Stimulated activated CD4-positive, alpha-beta T cell treated with anti-CD3 and anti-CD28 coated beads, Interleukin-15, amount 100 ng/mL, for 1 hour (primary cell): ENCODE measurements around the gene NAALADL2.
"Not testable (repeated sequence)": the region's sequence is repeated elsewhere in the genome, so short reads cannot be mapped to it uniquely, and the experiment has no call there.

Experiments used
- DNase-seq, 2 donors: peaks; one replicate each; pipeline ENCODE4 v3.0.0-alpha.2; 2020; ENCODE audit warnings: low read depth in 1 of 2, low spot score in 1 of 2

NAALADL2 gene

DNA sequence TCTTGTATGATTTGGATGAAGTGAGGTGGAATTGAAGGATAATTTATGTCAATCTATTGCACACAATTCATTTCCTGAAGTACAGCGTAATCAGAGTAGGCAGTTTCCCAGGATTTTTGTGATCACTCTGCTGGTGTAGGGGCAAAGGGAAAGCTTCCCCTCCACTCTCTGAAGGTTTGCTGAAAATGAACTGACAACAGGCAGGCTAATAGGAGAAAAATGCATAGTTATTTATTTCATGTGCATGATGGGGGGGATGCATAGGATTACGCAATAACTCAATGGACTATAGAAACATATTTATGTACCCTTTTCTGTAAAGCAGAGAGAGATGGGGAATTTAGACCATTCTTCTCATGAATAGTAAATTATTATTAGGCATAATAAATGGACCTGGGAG lies 872.9 kb downstream of the NAALADL2 start:
- no peak for DNase-seq

DNA sequence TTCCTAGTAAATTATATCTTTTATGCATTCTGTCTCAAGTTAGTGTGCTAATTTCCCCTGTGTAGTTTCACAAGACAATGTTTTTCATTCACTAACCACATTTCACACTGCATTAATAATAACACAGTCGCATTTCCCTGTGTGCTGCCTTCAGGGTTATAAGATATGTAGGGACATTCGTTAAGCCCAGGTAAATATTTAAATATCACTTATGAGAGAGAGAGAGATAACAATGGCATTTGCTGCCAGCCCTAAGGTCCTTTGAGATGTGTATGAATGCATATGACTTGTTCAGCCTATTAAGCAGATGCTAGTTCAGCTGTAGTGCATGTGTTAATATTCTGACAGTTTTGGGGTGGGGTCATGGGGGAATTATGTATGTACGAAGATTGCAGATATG lies 876.7 kb downstream of the NAALADL2 start:
- no peak for DNase-seq

DNA sequence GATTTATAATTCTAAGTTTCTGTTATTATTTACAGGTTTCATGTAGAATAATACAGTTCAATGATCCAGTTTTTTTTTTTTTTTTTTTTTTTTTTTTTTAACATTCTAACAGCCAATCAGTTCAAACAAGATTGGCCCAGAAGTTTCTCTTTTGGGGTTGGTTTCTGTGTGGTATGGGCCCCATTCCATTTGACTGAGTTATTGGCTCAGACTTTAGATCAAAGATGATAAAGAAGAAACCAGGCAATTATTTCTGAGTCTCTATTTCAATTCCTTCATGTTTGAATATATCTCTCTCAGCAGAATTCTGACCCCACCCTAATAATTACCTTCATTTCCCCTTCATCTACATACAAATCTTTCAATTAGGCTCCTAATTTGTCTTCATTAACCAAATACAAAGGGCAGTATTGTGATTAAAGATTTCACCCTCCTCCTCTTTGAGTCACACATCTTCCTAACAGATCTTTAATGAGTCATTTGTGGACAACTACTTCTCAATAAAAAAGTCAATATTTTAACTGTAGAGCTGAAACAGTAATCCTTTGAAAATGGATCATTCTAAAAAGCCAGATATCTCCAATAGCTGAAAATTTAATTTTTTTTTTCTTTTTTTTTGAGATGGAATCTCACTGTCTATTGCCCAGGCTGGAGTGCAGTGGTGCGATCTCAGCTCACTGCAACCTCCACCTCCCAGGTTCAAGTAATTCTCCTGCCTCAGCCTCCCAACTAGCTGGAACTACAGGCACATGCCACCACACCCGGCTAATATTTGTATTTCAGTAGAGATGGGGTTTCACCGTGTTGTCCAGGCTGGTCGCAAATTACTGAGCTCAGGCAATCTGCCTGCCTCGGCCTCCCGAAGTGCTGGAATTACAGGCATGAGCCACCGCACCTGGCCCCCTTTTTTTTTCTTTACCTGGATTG lies 878.8 kb downstream of the NAALADL2 start:
- DNase-seq, result no peak

DNA sequence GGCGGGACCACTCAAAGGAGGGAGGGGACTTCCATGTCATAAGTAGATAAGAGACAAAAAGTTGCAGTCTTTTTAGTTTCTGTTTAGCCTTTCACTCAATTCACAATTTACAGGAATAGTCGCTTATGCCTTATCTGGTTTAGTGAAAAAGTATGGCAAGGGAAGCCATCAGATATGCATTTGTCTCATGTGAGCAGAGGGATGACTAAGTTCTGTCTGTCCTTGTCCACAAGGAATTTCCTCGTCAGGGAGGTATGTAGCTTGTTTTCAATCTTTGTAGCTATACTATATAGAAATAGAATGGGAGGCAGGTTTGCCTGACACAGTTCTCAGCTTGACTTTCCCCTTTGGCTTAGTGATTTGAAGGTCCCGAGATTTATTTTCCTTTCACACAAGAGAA lies 882.8 kb downstream of the NAALADL2 start:
- DNase-seq, result no peak

DNA sequence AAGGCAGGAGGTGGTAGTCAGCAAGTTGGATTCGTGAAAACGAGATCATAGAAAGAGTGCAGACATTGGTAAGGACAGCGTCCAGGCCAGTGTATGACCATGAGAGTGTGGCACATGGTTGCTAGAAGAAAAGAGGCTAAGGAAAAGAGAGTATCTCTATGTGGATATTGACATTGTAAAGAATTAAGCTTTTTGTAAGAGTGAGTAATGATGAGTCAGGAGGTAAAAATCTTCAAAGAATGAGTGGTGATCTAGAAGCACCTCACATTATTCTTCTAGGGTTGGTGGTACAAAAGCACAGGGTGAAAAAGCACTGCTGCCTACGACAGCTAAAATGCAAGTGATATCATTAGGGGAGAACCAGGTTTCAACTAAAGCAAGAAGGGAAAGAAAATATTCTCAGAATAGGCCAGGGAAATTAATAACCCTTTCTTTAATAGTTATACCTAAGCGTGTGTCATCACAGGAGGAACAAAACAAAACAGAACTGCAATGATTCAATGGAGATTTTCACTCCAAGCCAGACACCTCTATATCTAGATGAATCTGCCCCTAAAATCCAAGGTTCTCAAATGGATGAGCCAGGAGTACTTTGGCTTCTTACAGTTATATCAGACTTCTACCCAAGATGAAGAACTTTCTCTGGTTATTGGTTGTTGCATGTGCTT lies 884.7 kb downstream of the NAALADL2 start:
- no peak for DNase-seq

DNA sequence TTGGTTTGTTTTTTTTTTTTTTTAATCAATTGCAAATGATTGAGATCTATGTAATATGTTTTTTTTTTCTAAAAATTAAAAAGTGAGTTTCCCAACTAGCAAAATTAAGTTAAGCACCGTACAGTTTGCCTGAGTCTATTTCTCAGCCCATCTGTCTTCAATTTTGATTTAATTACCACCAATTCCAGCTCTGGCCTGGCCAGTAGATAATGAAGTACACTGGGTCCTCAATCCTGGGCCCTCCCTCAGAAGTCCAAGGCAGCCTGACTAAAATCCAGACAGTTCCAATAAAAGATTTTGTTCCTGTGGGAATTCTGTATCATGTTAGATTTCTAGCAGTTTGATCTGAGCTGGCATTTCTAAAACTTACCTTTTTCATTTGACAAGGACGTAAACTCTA lies 887.2 kb downstream of the NAALADL2 start:
- no peak for DNase-seq

GRCh38 chr3:175748087-175748730 lies 889.1 kb downstream of the NAALADL2 start:
- no peak for DNase-seq

GRCh38 chr3:175749981-175750380 lies 890.8 kb downstream of the NAALADL2 start:
- no peak for DNase-seq

GRCh38 chr3:175751089-175751488 lies 892.0 kb downstream of the NAALADL2 start:
- no peak for DNase-seq

GRCh38 chr3:175763948-175764347 lies 904.8 kb downstream of the NAALADL2 start:
- DNase-seq, result no peak

DNA sequence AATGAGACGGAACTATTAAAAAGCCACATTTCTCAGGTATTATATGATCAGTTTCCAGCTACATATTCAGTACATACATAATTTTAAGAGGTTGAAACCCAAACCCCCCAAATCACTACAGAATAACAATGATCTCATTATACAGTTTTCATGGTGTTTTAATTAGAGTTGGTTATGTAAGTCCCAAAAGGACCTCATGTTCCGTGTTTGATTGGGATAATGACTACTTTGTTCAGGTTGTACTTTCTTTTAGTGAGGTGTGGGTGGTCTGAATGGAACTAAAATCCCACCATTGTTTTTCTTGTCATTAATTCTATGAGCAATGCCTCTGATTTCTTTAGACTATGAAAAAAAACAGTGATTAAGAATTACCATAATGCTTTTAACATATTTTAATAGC lies 905.6 kb downstream of the NAALADL2 start:
- no peak for DNase-seq

DNA sequence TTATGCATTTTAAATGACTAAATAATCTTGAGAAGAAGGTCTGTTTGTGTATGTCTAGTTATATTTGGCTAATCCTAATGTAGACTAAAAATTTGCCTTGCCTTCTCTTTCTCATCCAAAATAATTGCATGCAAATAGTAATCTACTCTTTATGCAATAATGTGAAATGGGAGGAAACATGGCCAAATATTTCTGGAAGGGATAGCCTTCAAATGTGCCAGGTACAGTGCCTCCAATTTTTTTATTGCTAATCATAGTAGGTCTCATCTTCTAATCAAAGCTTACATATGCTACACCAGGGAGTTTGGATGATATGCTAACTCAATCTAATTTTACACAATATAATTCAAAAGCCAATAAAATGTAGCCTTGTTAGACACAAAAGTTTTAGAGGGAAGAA lies 911.3 kb downstream of the NAALADL2 start:
- DNase-seq, result no peak

DNA sequence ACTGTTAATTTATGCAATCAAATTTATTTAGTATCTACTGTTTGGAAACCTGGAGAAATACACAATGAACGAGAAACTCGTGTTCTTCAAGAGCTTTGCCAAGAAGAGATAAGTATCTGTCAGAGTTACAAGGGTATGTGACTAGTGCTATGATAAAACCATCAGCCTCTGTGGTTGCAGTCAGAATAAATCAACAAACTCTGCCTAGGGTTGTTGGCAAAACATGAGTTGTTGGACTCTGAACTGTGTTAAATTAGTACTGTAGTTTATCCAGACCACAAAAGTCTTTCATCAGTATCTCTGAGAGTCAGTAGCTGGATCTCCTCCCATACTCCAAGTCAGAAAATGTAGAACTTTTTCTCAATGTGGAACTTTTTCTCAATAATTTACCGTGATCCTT lies 918.4 kb downstream of the NAALADL2 start:
- DNase-seq, result no peak

DNA sequence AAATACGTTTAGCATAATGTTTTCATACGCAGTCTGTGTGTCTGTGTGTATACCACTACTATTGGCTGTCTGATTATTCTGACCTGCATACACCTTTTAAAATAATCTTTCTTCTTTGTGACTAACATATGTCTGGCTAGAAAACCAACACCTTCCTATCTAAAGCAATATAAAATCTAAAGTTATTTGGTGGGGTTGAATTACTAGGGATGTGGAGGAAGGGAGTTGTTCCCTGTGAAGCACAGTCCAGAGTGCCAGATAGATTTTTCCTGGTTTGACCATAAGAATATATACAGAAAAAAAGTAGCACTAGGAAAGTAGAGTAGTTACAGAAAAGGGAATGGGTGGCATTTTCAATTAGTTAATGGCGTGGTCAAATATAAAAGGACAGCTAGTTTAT lies 918.8 kb downstream of the NAALADL2 start:
- DNase-seq, result no peak

DNA sequence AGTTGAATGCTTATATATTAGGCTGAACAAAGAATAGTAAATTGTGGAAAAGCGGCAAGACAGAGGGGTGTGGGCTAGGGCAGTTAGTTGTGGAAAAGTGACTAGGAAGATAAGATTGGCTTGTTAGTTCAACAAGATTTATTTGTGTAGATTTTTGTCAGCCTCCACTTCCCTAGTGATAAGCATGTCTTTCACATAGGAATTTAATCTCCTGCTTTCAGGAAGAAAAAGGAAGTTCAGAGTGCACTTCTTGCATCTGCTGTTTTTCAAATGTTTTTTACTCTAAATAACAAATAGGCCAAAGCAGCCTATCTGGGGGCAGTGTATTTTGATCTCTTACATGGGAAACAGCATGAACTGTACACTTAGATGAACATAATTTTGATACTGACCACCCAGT lies 919.9 kb downstream of the NAALADL2 start:
- no peak for DNase-seq

DNA sequence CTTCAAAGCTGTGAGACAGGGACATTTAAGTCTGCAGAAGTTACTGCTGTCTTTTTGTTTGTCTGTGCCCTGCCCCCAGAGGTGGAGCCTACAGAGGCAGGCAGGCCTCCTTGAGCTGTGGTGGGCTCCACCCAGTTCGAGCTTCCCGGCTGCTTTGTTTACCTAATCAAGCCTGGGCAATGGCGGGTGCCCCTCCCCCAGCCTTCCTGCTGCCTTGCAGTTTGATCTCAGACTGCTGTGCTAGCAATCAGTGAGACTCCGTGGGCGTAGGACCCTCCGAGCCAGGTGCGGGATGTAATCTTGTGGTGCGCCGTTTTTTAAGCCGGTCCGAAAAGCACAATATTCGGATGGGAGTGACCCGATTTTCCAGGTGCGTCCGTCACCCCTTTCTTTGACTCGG lies 928.0 kb downstream of the NAALADL2 start:
- not testable (repeated sequence) for DNase-seq

DNA sequence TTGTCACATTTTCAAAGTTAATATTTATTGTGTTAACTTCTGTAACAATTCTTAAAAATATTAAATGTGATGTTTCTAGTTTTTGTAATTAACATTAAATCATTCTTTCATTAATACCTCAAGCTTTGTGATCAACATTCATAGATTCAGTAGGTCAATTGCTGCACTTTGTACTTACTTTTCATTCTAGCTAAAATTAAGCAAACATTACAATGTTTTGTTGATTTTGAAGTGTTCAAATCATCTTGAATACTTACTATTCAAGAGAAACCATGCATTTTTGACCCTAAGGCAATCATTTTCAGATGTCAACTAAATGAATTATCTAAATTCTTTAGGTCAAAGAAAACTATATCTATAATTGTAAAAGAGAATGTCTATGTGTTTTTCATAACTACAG lies 933.1 kb downstream of the NAALADL2 start:
- no peak for DNase-seq

- DNase-seq, result no peak
Measured at GRCh38 chr3:175798326-175798725, 939.2 kb downstream of the NAALADL2 start.

- no peak for DNase-seq
Measured at GRCh38 chr3:175805825-175806224, 946.7 kb downstream of the NAALADL2 start.

DNA sequence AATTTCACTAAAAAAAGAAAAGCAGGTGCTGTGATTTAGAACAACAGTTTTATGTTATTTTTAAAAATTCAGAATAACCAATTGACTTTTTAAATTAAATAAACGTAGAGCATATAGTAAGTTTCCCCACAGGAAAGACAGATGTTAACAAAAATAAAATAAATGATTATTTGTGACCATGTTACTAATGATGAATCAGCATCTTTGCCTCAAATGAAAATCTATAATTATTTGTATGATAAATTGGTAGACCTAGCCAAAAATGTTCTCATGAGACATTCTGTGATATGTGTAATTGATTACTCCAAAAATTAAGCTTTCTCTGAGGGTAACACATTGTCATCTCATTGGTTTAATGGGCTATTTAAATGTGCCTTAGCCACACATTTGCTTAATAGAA lies 948.0 kb downstream of the NAALADL2 start:
- no peak for DNase-seq

DNA sequence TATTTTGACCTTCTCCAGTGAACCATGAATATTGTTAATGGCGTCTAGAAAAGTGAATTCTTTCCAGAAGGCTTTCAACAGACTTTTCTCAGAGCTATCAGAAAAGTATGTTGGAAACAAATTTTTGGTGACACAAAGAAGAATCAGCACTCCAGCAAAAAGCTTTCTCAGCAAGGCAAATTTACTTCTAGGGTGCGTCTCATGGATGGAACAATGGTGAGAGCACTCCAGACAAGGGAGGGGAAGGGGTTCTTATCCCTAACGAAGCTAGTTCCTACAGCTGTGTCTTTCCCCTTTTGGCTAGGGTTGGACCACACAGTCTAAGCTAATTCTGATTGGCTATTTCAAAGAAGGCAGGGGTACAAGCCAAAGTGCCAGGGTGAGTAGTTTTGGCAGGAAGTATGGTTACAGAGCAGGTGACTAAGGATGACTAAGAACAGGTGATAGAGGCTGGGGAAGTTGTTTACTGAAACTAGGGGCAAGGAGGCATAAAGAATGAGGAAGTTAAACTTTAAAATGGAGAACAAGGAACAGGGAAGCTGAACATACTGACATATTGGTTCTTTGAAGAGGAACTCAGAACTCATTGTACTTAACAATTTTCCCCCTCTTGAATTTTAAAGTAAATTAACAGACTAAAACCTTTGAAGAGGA lies 959.8 kb downstream of the NAALADL2 start:
- DNase-seq, result no peak
